Spleen (tissue), 11 donors: ENCODE results near the gene UNC50. TPM values are rescaled to one million over a fixed set of nuclear protein-coding genes. Genes with fewer than 3 reads are reported as not detected.
A peak's percentile ranks its signal among the peaks of the same experiment; 100 is the strongest.

Source experiments
- DNase-seq: peaks from one replicate; pipeline ENCODE4 v3.0.0-alpha.2; 2020
- H3K27ac ChIP-seq, 8 donors: fragments of 200-600 bp; sonication (generic) in 7 of 8; 1 replicate in 4 of 8; 2 replicates in 4 of 8; pipeline versions ENCODE4 v1.5.0 to v1.8.0; 2016 to 2021; ENCODE audit warnings: inconsistent platforms in 4 of 8, mild to moderate bottlenecking in 4 of 8, moderate library complexity in 1 of 8
- H3K27me3 ChIP-seq, 7 donors: fragments of 200-600 bp; sonication (generic) in 6 of 7; replicated peaks in 1 of 7; 1 replicate in 4 of 7; 2 replicates in 3 of 7; pipeline versions ENCODE4 v1.5.0 to v1.8.0; 2016 to 2021; ENCODE audit warnings: inconsistent platforms in 3 of 7, mild to moderate bottlenecking in 1 of 7
- H3K36me3 ChIP-seq, 6 donors: fragments of 200-600 bp; sonication (generic) in 5 of 6; 1 replicate in 4 of 6; 2 replicates in 2 of 6; pipeline versions ENCODE4 v1.5.0 to v1.8.0; 2016 to 2021; ENCODE audit warnings: inconsistent platforms in 2 of 6
- H3K4me1 ChIP-seq, 6 donors: fragments of 200-600 bp; sonication (generic) in 5 of 6; 1 replicate in 3 of 6; 2 replicates in 3 of 6; pipeline versions ENCODE4 v1.5.0 to v1.8.0; 2016 to 2021; ENCODE audit warnings: inconsistent platforms in 3 of 6
- H3K4me3 ChIP-seq, 8 donors: fragments of 200-600 bp; sonication (generic) in 7 of 8; 1 replicate in 4 of 8; 2 replicates in 4 of 8; pipeline versions ENCODE4 v1.5.0 to v1.8.0; 2016 to 2021; ENCODE audit warnings: inconsistent platforms in 4 of 8, mild to moderate bottlenecking in 4 of 8, moderate library complexity in 2 of 8
- H3K9me3 ChIP-seq, 8 donors: fragments of 200-600 bp; sonication (generic) in 7 of 8; 1 replicate in 4 of 8; 2 replicates in 4 of 8; pipeline versions ENCODE4 v1.5.0 to v1.8.0; 2016 to 2021; ENCODE audit warnings: inconsistent platforms in 4 of 8
- POLR2A ChIP-seq, 3 donors: fragments of 450-650 bp; IDR thresholded peaks; one replicate each; pipeline ENCODE4 v1.5.1; 2017; ENCODE audit warnings: antibody characterized with exemption in 3 of 3, mild to moderate bottlenecking in 1 of 3
- POLR2AphosphoS5 ChIP-seq, 3 donors: sonication (generic); formaldehyde crosslinking; IDR thresholded peaks; one replicate each; pipeline ENCODE4 v1.5.1; 2017; ENCODE audit warnings: antibody characterized with exemption in 3 of 3
- WGBS, 5 donors: extraction: QIAGEN DNeasy Blood & Tissue Kit in 3 of 5; methylation state at CpG; one replicate each; pipeline versions ENCODE4 v1.1.5 to v1.1.7; 2013 to 2018; 5-methylcytosine and 5-hydroxymethylcytosine counted together
- intact Hi-C: fragments of 100-400 bp; cut with DNase I; formaldehyde crosslinking; loops from one replicate; pipeline ENCODE4 v1.15.0; 2023; ENCODE audit warnings: low total_unique reads
- polyA plus RNA-seq, 3 donors: library from polyadenylated mRNA; stranded (reverse); fragments of 200-250 nt; gene quantifications; one replicate each; pipeline ENCODE4 v1.2.1, GENCODE V29; 2013
- total RNA-seq, 7 donors: library from RNA; depleted of rRNA in 3 of 7; stranded (reverse); fragments of >200 nt in 3 of 7; fragmentation: NEBNext Ultra II Directional in 4 of 7; extraction: Animal tissue kit (Norgen Biotek cat#: 25700) in 4 of 7; gene quantifications; one replicate each; pipeline versions ENCODE4 v1.1.0 to v1.2.1, GENCODE V29; 2016 to 2021
- TF ChIP-seq, protein P1 (sequence below), 11 experiments: fragments of 200-600 bp in 7 of 11; fragments of 450-650 bp in 4 of 11; sonication (generic) in 4 of 11; IDR thresholded peaks in 8 of 11; conservative IDR thresholded peaks in 3 of 11; 1 replicate in 7 of 11; 2 replicates in 4 of 11; pipeline versions ENCODE4 v1.4.0 to v1.8.0; 2016 to 2021; ENCODE audit warnings: antibody characterized with exemption in 11 of 11, inconsistent platforms in 4 of 11, mild to moderate bottlenecking in 1 of 11
- donor health status: healthy with polysubstance abuse.
- donor health status: DM: no; HTN: no; CAD: no; lungs with moderate emphysema.
- donor health status: DM: no; HTN: no; CAD: no.
- donor health status: Bipolar disorder and iron deficiency.
- donor health status: healthy.
- donor health status: DM: no; HTN: no; CAD: no.
- donor health status: DM: yes; HTN: yes; CAD: no.

UNC50 gene
- total and polyA plus RNA-seq, 10 donors = 32.1 to 56.5 (median 43.3) TPM

DNA sequence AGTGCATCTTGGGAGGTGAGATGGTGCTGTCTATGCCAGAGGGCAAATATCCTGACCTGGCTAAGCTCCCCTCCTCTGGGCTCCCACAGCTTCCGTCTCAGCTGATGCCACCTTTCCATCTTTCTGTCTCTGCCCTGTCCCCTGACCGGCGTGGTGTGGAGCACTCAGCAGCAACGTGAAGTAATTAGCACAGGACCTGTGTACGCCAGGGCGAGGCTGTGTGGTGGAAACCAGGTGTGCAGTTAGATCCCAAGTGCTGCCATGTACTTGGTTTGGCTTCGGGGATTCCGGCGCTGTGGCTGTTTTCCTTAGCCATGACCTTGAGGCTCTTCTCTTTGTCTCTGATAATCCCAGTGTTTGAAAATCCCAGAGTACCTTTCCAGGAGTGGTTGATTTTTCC, 36.6 kb upstream of the UNC50 start:
- no peaks in the 10 kb centered on the region for H3K4me1 ChIP-seq
- peaks cover 0 to 100% (median 85%) of the 10 kb centered on the region in 6 donors for H3K36me3 ChIP-seq
- no peaks in the 10 kb centered on the region for H3K9me3 ChIP-seq
- WGBS, 5 donors = 91 to 99% (median 96%) methylated on average over 9 of the region's 9 CpGs
- H3K4me3 ChIP-seq = no peak overlapping the region
- no peak for DNase-seq
- intact Hi-C loops = no loop called here
- no peaks in the 10 kb centered on the region for H3K27me3 ChIP-seq
- no peak for TF ChIP-seq POLR2AphosphoS5 (IDR thresholded peaks at IDR 0.05)
- TF ChIP-seq, protein P1, sequence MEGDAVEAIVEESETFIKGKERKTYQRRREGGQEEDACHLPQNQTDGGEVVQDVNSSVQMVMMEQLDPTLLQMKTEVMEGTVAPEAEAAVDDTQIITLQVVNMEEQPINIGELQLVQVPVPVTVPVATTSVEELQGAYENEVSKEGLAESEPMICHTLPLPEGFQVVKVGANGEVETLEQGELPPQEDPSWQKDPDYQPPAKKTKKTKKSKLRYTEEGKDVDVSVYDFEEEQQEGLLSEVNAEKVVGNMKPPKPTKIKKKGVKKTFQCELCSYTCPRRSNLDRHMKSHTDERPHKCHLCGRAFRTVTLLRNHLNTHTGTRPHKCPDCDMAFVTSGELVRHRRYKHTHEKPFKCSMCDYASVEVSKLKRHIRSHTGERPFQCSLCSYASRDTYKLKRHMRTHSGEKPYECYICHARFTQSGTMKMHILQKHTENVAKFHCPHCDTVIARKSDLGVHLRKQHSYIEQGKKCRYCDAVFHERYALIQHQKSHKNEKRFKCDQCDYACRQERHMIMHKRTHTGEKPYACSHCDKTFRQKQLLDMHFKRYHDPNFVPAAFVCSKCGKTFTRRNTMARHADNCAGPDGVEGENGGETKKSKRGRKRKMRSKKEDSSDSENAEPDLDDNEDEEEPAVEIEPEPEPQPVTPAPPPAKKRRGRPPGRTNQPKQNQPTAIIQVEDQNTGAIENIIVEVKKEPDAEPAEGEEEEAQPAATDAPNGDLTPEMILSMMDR (IDR thresholded peaks at IDR 0.05 in 8 of 11, conservative IDR thresholded peaks at IDR 0.05 in 3 of 11) = no peak
- TF ChIP-seq POLR2A (IDR thresholded peaks at IDR 0.05) = no peak
- no peak overlapping the region for H3K27ac ChIP-seq

- no peak for TF ChIP-seq POLR2AphosphoS5 (IDR thresholded peaks at IDR 0.05)
- no peak for TF ChIP-seq POLR2A (IDR thresholded peaks at IDR 0.05)
- TF ChIP-seq, protein P1 (IDR thresholded peaks at IDR 0.05 in 8 of 11, conservative IDR thresholded peaks at IDR 0.05 in 3 of 11) = no peak
- intact Hi-C loops = no loop called here
Measured at GRCh38 chr2:98572211-98572610, 36.2 kb upstream of the UNC50 start.

DNA sequence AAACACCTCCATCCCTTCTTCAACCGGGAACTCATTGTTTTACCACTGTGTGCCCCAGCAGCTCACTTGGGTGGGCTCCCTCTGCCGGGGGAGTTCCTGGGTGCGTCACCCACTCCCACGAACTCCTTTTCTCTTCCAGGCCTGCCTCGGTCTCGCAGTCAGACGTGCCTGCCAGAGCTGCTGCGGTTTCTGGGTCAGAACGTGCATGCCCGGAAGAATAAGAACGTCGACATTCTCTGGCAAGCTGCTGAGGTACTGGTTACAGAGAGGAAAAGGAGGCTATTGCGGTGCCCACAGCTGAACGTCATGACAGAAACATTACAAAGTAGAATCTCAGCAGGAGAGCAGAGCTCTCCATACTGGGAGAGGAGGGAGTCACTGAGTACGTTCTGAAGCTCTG, 35.7 kb upstream of the UNC50 start:
- intact Hi-C loops = no loop called here
- Histone ChIP-seq H3K27ac (no peak overlapping the region), H3K4me1 (no peaks in the 10 kb centered on the region), H3K9me3 (no peaks in the 10 kb centered on the region), H3K27me3 (no peaks in the 10 kb centered on the region), H3K36me3 (peaks cover 0 to 100% (median 85%) of the 10 kb centered on the region in 6 donors), H3K4me3 (no peak overlapping the region)
- no peak for DNase-seq
- WGBS, 5 donors = 92 to 97% (median 93%) methylated on average over 15 of the region's 15 CpGs
- TF ChIP-seq POLR2A (IDR thresholded peaks at IDR 0.05) (no peak), POLR2AphosphoS5 (IDR thresholded peaks at IDR 0.05) (no peak)
- TF ChIP-seq, protein P1 (IDR thresholded peaks at IDR 0.05 in 8 of 11, conservative IDR thresholded peaks at IDR 0.05 in 3 of 11) = no peak

More at GRCh38 chr2:98572211-98572610, 36.2 kb upstream of the UNC50 start:
- H3K27ac ChIP-seq = no peak overlapping the region
- no peaks in the 10 kb centered on the region for H3K4me1 ChIP-seq
- H3K4me3 ChIP-seq = no peak overlapping the region
- no peaks in the 10 kb centered on the region for H3K27me3 ChIP-seq
- DNase-seq = no peak
- H3K36me3 ChIP-seq = peaks cover 0 to 100% (median 85%) of the 10 kb centered on the region in 6 donors
- H3K9me3 ChIP-seq = no peaks in the 10 kb centered on the region
- WGBS, 5 donors = 90 to 100% (median 91%) methylated on average over 5 of the region's 5 CpGs

DNA sequence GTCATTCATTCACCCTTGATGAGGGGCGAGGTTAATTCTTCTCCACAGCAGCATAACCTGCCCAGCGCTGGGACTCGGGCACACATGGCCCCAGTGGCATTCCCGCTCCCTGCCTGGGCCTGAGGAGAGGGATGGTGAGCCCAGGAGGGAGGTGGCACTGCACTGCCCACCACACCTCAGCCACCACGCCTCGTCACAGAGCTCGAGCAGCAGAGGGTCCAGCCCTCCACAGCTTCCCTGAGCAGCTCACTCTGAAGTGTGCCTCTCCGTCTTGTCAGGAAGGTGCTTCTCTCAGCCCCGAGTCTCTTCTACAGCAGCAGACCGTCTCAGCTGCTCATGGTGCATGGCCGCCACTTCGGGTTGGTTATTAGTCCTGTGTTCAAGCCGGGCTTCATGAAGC, 35.0 kb upstream of the UNC50 start:
- no peak overlapping the region for H3K27ac ChIP-seq
- no peak overlapping the region for H3K4me3 ChIP-seq
- TF ChIP-seq, protein P1 (IDR thresholded peaks at IDR 0.05 in 8 of 11, conservative IDR thresholded peaks at IDR 0.05 in 3 of 11) = no peak
- no peak for TF ChIP-seq POLR2A (IDR thresholded peaks at IDR 0.05)
- peak in 2 of 3 donors; percentile 15 to 57 for TF ChIP-seq POLR2AphosphoS5 (IDR thresholded peaks at IDR 0.05)
- peaks cover 0 to 100% (median 85%) of the 10 kb centered on the region in 6 donors for H3K36me3 ChIP-seq
- H3K27me3 ChIP-seq = no peaks in the 10 kb centered on the region
- no peak for DNase-seq
- no peaks in the 10 kb centered on the region for H3K9me3 ChIP-seq
- intact Hi-C loops = no loop called here
- 95 to 98% (median 96%) methylated on average over 13 of the region's 13 CpGs for WGBS, 5 donors
- no peaks in the 10 kb centered on the region for H3K4me1 ChIP-seq
